AG04449 (cell line): ENCODE measurements around the gene TMX1.
A peak's percentile ranks its signal among the peaks of the same experiment; 100 is the strongest.

Experiments
- CTCF ChIA-PET: fragments of 350-600 bp; formaldehyde crosslinking; extraction: SDS; loops from one replicate; lab custom pipeline; 2021; ENCODE audit warnings: antibody characterized with exemption; lab: Yijun Ruan, JAX
- POLR2A ChIA-PET: fragments of 400-600, 350-600 bp; formaldehyde crosslinking; extraction: SDS; loops from one replicate; lab custom pipeline; 2020; ENCODE audit warnings: antibody characterized with exemption, inconsistent platforms; lab: Yijun Ruan, JAX
- DNase-seq: peaks from one replicate; pipeline ENCODE4 v3.0.0-alpha.2; 2010; ENCODE audit warnings: low read depth, low spot score
- H3K4me3 ChIP-seq: 2 replicates; pipeline ENCODE4 v1.5.1; 2011; ENCODE audit warnings: low read depth, mild to moderate bottlenecking, control low read depth, low read length
- CTCF ChIP-seq: IDR thresholded peaks from one replicate; pipeline ENCODE4 v1.5.1; 2011; ENCODE audit warnings: mild to moderate bottlenecking, moderate library complexity, low read length, control low read depth, inconsistent platforms; ENCODE audit not compliant: insufficient read depth; ENCODE audit errors: missing control alignments

TMX1 gene

GRCh38 chr14:51228890-51229289 is 11.2 kb upstream of the TMX1 start:
- CTCF ChIA-PET, result interaction anchor here (0.7 to 1.3 kb wide), 4 partner anchors 10 to 552 kb away, joined by 3 to 6 read pairs (median 3); no protein-coding TSS in a partner anchor
- POLR2A ChIA-PET, result no interaction called here
- TF ChIP-seq CTCF, result no peak
- DNase-seq, result no peak
- no peak overlapping the region for H3K4me3 ChIP-seq

GRCh38 chr14:51236314-51236713 is 3.7 kb upstream of the TMX1 start:
- DNase-seq, result no peak
- H3K4me3 ChIP-seq, result no peak overlapping the region
- CTCF ChIA-PET, result no interaction called here
- POLR2A ChIA-PET, result no interaction called here
- TF ChIP-seq CTCF, result no peak

- TF ChIP-seq CTCF, result no peak
- ChIA-PET CTCF (interaction anchor here (2.6 kb wide), 1 partner anchor 539 kb away, joined by 9 read pairs; no protein-coding TSS in a partner anchor), POLR2A (no interaction called here)
- peak overlapping the region; percentile 98 for H3K4me3 ChIP-seq
- DNase-seq, result no peak
Observed at GRCh38 chr14:51240804-51241380, 845 bp downstream of the TMX1 start.

- ChIA-PET CTCF (interaction anchor here (0.8 to 1.6 kb wide), 7 partner anchors 14 to 537 kb away, joined by 3 to 11 read pairs (median 3); no protein-coding TSS in a partner anchor), POLR2A (no interaction called here)
Observed at GRCh38 chr14:51242545-51243490, 2.8 kb downstream of the TMX1 start.

GRCh38 chr14:51244591-51244990 is 4.5 kb downstream of the TMX1 start:
- ChIA-PET POLR2A (no interaction called here), CTCF (no interaction called here)
- no peak for DNase-seq
- no peak for TF ChIP-seq CTCF
- H3K4me3 ChIP-seq, result no peak overlapping the region

More at GRCh38 chr14:51242545-51243490, 2.8 kb downstream of the TMX1 start:
- no peak overlapping the region for H3K4me3 ChIP-seq
- no peak for DNase-seq
- no peak for TF ChIP-seq CTCF

- POLR2A ChIA-PET, result interaction anchor here (0.8 kb wide), 1 partner anchor 15 kb away, joined by 3 read pairs; no protein-coding TSS in a partner anchor
- CTCF ChIA-PET, result interaction anchor here (1.1 to 1.4 kb wide), 2 partner anchors 37 to 534 kb away, joined by 3 to 4 read pairs; no protein-coding TSS in a partner anchor
- H3K4me3 ChIP-seq, result no peak overlapping the region
- TF ChIP-seq CTCF, result no peak
- no peak for DNase-seq
Observed at GRCh38 chr14:51246032-51246431, 6.0 kb downstream of the TMX1 start.
